GM19023 (cell line): ENCODE measurements around the gene RCN1.
"Not testable (repeated sequence)": the region's sequence is repeated elsewhere in the genome, so short reads cannot be mapped to it uniquely, and the experiment has no call there.

Source experiments
- ATAC-seq: cut with Tn5 transposase; IDR thresholded peaks from one replicate; pipeline ENCODE4 v1.9.1; 2021; ENCODE audit warnings: mild to moderate bottlenecking, moderate library complexity; ENCODE audit not compliant: unreplicated experiment

RCN1 gene

DNA sequence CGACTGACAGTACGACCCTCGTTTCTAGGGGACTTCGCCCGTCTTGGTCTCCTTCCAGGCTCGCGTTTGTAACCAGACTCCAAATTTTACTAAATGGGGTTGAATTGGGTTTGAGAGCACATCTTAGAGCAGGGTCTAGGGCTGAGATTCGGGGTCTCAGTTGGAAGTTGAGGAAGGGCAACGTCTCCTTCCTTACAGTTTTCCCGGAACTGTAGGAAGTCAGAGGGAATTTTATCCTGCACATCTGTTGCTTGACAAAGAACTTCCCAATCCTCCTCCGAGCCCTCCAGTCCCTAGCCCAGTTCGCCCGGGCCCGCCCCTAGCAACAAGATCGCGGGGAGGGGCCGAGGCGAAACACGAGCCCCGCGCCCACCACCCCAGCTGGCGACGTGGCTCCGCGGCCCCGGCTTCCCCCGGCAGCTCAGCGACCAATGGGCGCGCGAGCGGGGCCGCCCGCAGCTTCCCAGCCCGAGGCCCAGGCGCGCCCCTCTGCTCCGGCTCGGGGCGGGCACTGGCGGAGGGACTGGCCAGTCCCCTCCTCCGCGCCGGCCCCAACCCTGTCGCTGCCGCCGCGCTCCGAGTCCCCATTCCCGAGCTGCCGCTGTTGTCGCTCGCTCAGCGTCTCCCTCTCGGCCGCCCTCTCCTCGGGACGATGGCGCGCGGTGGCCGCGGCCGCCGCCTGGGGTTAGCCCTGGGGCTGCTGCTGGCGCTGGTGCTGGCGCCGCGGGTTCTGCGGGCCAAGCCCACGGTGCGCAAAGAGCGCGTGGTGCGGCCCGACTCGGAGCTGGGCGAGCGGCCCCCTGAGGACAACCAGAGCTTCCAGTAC is at the start of gene RCN1:
Gene RCN1, plus strand, starts transcription at position 530 of the 826 bp plus-strand sequence. Its CDS starts 123 bp downstream, at position 653.
- ATAC-seq = peak; percentile 50

DNA sequence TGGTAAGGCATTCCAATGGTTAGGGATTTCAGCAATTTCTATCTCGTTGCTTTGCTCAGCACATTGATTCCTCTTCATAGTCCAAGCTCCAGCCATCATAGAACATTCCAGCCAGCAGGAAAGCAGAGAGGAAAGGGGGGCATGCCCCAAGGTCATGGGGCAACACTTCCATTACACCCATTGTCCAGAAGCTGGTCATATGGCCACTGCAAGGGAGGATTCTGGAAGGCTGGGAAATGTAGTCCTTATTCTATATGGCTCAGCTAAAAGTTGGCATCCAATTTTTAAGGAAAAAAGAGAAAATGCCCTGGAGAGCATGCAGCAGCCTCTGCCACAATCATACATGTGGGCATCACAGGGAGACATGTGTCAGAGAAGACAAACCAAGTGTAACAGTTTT is 47.1 kb upstream of the RCN1 start:
- no peak for ATAC-seq

DNA sequence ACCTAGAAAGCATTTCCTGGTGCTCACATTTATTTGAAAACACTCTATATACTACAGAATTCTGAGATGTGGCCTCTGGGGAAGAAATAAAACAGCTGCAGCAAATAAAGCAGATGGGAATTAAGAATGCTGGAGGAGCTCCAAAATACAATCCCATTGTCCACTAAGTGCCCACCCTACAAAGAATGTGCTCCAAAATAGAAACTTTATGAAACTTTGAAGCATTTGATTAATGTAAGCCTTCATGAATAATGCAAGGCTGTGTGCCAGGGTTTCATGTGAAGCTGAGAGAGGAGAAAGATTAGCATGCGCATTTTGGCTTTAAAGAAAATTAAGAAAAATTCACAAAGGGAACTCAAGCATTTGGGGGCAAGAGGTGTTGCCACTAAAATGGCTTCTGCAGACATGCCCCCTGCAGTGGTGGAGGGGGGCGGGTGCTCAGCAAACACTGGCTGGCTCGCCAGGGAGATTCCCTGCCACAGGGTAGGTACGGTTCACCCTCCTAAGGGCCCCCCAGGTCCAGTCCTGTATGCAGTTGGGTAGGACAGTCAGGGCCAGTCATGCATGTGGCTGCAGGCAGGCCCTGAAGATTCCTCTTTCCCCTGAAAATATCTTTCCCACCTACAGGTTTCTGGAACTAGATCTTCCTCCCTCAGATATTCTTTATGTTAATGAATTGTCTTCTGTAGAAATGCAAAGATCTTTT is 46.6 kb upstream of the RCN1 start:
- no peak for ATAC-seq

DNA sequence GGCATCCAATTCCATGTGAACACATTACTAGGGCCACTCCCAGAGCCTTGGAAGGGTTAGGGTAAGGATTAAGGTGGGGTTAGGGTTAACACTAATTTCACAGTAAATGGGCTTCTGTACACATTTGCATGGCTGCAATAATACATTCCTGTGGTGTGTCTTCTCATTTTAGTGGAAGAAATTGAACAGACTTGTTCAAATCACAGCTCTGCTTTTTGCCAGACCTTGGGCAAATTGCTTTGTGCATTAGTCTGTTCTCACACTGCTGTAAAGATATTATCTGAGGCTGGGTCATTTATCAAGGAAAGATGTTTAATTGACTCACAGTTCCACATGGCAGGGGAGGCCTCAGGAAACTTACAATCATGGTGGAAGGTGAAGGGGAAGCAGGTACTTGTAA is 45.4 kb upstream of the RCN1 start:
- no peak for ATAC-seq

DNA sequence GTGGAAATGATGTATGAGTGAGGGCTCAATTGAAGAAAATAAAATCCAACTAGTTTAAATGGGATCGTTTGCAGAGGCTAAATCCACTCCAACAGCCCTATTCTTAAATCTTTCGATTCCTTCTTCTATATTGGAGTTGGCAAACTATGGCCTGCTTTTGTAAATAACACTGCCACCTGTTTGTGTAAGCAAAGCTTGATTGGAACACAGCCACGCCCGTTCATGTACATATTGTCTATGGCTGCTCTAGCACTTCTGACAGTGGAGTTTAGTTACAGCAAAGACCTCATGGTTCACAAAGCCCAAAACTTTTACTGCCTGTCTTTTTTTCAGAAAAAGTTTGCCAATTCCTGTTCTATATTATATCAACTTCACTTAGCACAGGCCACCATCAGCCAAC is 40.6 kb upstream of the RCN1 start:
- ATAC-seq = no peak

DNA sequence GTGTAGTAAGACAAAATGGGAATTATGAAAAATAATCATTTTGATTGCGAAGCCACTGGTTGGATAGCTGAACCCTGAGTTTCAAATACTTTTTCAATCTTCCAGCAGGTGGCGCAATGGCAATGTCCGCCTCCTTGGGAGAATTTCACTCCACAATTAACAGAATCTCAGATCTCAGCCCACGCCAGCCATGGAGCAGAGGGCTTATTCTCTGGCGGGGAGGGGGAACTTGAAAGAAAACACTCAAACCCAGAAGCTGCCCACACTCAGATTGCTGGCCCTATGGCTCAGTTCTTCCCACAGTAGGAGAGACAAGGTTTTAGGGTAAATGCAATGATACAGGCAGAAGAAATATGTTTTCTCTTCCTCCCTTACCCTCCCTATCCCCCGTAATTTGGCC is 38.7 kb upstream of the RCN1 start:
- ATAC-seq = no peak

DNA sequence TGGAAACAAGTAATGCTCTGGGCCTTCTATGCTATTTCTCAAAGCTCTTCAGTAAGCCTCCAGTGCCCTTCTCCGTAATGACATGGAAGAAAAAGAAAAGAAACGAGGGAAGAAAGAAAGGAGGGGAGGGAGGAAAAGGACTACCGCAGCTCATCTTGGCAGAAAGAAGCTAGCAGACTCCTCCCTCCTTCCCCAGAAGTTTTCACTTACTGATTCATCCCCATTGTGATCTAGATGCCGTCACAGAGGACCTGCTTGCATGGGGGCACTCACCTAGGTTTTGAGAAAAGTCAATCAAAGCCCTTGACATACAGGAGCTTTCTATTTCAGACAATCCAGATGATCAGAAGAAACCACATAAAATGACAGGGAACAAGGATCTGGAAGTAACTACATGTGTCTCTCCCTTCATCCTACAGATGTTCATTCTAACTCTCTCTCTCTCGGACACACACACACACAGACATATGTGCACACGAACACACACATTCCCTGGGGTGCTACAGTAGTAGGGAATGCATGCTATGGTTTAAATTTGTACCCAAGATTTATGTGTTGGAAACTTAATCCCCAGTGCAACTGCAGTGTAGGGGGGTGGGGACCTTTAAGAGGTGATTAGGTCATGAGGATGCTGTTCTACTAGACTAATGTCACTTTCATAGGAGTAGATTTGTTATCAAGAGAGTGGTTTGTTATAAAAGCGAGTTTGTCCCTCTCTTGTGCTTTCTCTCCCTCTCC is 37.6 kb upstream of the RCN1 start:
- ATAC-seq = no peak

DNA sequence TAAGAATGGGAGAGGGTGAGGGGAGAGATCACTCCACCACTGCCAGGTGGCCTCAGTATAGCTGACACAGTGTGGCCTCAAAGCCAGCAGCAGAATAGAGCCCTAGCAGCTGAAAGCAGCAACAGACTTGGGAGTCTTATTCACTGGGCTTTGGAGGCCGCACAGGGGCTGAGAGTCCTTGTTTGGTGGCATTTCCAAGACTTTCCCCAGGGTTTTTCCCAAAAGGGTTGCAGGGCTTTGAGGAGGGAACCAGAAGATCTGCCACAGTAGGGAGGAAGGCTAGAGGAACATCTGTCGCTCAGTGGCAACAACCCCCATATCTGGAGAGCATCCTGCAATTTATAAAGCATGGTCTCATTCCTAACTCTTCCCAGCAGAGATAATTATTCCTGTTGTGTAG is 35.0 kb upstream of the RCN1 start:
- no peak for ATAC-seq

DNA sequence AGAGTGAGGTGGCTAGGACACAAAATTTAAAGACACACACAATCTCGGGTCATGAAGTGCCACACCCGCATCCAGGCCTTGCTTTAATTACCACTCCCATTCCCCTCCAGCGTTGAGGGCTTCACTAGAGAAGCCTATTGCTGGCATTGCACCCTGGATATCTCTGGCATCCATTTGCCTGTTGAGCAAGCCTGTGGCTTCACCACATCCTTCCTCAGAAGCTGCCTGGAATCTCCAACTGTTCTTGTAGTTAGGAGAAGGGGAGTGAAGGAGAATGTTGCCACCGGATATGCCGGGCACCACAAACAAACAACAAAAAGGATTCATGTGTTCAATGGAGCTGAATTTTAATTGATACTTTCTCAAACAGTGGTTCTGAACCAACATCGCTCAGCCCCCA is 34.4 kb upstream of the RCN1 start:
- no peak for ATAC-seq

DNA sequence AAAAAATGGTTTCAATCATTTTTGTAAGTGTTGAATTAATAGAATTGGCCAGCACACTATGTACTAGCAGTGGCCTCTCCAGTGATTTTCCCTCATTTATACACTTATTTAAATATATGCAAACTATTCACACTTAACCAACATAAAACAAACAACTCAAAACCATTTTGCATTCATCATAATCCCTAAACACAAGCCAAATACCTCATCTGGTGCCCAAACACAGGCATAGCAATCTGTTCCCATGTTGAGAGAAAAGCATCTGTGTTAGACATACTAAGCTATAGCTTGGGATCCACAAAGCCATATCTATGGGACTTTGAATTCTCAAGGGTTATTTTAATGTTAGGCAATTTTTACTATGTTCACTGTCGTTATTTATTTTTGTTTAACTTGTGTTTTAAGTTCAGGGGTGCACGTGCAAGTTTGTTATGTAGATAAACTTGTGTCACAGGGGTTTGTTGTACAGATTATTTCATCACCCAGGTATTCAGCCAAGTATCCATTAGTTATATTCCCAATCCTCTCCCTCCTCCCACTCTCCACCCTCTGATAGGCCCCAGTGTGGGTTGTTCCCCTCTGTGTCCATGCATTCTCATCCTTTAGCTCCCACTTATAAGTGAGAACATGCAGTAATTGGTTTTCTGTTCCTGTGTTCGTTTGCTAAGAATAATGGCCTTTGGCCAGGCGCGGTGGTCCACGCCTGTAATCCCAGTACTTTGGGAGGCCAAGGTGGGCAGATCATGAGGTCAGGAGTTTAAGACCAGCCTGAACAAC is 31.0 kb upstream of the RCN1 start:
- no peak for ATAC-seq

DNA sequence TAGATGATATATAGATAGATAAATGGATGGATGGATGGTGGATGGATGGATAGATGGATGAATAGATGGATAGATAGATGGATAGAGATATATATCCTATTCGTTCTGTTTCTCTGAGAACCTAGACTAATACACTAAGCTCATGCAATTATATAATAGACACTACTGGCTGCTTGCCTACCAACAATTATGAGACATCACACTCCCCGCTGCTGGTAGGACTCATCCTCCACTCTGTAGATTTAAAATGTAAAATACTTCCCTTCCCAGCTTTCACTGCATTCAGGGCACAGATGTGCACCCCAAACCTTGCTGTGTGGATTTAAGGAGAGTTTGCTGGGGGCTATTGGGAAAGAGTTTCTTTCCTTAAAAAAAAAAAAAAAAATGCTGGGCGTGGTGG is 28.3 kb upstream of the RCN1 start:
- ATAC-seq = no peak

DNA sequence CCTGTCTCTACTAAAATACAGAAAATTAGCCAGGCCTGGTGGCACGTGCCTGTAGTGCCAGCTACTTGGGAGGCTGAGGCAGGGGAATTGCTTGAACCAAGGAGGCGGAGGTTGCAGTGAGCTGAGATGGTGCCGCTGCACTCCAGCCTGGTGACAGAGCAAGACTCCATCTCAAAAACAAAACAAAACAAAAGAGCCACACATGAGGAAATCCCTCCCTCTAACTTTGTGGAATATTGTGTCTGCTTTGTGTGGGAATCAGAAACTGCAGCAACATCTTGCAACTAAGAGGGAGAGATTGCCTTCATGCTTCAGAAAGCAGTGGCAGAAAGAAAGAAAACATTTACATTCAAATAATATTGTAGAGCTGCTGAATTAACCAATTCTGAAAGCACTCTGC is 27.8 kb upstream of the RCN1 start:
- ATAC-seq = not testable (repeated sequence)

DNA sequence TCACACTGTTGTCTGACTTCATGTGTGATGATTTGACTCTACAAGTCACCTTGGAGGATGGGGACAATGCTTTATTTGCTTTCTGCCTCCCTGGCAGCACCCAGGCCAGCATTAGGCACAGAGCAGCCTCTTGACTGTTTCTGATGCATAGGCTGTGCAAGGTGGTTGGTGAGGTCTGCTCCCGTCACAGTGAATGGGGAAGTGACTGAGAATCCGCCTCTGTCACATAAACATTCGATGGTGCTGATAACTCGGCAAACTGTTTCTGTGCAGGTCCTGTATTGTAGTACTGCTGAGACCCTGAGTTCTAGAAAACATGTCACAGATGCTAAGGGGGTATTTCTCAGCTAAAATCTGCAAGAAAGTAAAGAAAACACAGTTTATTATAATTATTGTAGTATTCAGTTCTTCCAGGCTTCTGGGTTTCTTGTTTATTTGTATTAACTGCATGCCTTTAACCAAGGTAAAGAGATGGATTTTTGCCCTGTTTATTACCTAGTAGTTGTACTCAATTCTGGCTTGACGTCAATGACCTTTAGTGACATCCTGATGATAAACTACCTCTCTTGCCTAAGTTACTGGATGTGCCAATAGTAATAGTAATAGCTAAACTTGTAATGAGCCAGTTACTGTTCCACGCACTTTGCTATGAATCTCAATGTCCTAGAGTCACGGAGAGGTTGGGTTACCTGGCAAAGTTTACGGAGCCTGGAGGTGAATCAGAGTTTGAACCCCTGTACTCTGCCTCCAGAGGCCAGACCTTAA is 24.8 kb upstream of the RCN1 start:
- no peak for ATAC-seq

DNA sequence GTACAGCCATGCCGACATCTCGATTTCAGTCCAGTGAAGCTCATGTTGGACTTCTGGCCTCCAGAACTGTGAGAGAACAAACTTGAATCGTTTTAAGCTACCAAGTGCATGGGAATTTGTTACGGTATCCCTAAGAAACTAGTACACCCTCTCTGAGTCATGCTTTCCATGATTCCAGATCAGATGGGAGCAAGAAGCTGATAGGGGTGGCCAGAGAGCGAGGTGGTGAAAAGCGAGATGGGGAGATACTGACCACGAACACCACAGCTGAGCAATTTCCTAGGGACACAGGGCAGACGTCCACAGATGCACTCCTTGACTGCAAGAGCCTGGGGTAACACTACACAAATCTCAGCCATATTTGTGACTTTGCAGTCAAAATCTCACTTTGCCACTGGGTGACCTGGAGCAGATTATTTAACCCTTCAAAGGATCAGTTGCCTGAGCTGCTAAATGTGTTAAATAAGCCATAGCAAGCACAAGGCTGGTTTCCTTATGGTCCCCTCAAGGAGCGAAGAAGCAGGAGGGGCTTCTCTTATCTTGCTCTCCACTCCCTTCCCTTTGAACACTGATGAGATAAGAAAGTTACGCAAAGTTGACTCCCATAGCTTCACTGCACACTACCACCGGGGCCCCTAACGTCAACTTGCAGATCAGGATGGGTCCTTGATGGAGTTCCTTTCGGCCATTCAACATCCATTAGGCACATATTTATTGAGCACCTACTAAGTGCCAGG is 22.6 kb upstream of the RCN1 start:
- ATAC-seq = no peak

DNA sequence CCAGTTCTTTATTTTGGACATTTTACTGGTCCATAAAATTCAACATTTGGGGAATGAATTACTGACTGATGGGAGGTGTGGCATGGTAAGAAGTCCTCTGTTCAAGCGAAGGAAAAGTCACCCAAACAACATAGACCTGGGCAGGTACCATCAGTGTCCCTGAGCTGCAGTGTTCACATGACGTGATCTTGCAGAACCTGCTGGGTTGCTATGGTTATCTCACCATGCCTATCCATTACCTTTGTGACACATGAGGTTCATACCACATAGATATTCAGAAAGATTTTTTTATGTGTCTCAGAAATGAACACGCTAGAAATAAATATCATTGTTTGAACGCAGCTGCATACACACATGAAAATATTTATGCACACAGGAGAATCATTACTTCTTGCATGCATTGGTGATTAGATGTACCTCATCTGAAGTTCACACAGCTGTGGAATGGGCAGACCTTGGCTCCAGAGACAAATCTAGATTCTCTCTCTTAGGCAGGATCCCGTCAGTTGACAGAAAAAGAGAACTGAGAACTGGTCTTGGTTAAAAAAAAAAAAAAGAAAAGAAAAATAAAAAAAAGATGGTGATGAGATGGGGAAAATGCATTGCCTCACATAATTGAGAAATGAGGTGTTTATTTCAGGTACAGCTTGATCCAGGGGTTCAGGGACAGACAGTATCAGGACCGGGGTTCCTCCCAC is 21.4 kb upstream of the RCN1 start:
- ATAC-seq = peak; percentile 65

DNA sequence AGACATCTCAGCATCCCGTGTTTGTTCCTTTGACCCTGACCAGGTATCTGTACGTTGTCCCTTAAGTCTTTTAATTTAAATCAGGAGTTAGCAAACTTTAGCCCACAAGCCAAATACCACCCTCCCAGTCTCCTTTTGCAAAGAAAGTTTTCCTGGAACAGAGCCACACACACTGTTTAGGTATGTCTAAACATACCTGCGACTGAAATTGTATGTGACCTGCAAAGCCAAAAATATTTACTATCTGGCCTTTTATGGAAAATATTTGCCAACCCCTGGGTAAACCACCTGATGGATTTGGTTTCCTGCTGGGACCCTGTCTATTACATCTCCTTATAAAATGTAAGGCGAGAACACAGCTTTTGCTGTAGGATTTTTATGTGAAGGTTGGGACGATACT is 20.2 kb upstream of the RCN1 start:
- ATAC-seq = no peak

DNA sequence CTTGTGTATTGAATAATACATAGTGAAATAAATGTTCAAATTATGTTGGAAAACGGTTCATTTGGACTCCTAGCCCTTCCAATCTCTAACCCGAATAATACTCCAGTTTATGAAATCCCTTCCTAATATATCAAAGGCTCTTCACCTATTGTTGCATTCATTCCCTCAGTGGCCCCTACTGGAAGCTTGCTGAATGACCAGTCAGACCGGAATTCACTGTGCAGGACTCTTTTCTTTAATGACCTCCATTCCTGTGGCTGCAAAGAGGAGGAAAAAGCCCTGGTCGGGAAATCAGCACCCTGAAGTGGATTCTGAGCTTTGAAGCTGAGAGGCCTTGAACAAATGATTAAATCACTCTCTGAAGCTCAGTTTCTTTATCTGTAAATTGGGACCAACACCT is 19.1 kb upstream of the RCN1 start:
- no peak for ATAC-seq

DNA sequence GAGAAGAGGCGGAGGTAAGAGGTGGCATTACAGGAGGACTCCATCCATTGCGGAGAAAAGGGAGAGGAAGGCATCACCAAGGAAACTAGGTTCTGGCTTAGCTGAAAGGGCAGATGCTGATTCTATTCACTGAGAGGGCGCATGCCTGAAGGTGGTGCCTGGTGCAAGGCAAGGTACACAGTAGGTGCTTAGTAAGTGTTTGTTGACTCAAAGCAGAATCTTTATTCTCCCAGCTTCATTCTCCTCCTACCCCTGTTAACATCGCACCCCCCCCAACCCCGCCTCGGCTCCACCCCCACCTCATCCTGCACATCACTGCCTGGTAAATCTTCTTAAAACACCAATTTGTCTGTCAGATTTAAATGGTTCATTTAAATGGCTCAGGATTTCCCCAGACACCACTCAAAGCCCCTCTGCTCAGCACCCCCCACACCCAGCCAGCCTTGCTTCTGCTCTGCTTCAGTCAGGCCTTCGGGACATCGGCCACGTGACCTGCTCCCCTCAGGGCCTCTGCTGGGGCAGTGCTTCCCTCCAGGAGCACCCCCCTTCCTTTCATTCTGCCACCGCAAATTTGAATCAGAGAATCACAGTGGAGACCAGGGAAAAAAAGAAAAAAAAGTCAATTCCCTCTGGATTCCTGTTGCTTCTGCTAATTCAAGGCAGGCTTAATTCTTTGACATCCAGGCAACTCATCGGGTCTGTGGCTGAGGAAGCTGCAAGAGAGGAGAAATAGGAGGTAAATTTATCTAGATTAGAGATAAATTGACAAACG is 17.8 kb upstream of the RCN1 start:
- ATAC-seq = no peak
